BLaER1 treated with 17β-estradiol and CSF1 and Interleukin-3, amounts not matched to agents 10 nM and 100 nM (cell line): ENCODE results near the gene ANK3.

Experiments used
- H3K27ac ChIP-seq, 11 experiments: shearing (Covaris generic); formaldehyde crosslinking; 2 replicates each; pipeline ENCODE4 v1.8.1; 2022
- H3K27me3 ChIP-seq, 11 experiments: shearing (Covaris generic); formaldehyde crosslinking; 2 replicates each; pipeline ENCODE4 v1.8.1; 2022
- H3K36me3 ChIP-seq, 11 experiments: shearing (Covaris generic); formaldehyde crosslinking; 2 replicates each; pipeline ENCODE4 v1.8.1; 2022
- H3K4me1 ChIP-seq, 10 experiments: shearing (Covaris generic); formaldehyde crosslinking; 2 replicates each; pipeline ENCODE4 v1.8.1; 2022
- H3K4me2 ChIP-seq, 11 experiments: shearing (Covaris generic); formaldehyde crosslinking; 2 replicates each; pipeline ENCODE4 v1.8.1; 2022
- H3K4me3 ChIP-seq, 10 experiments: shearing (Covaris generic); formaldehyde crosslinking; 2 replicates each; pipeline ENCODE4 v1.8.1; 2022
- H3K9ac ChIP-seq, 11 experiments: shearing (Covaris generic); formaldehyde crosslinking; 2 replicates each; pipeline ENCODE4 v1.8.1; 2022
- H3K9me3 ChIP-seq, 11 experiments: shearing (Covaris generic); formaldehyde crosslinking; replicated peaks in 1 of 11; 2 replicates each; pipeline ENCODE4 v1.8.1; 2022
- H4K20me1 ChIP-seq, 11 experiments: shearing (Covaris generic); formaldehyde crosslinking; 2 replicates each; pipeline ENCODE4 v1.8.1; 2022
- Cebpa-rat ChIP-seq, 11 experiments: shearing (Covaris generic); IDR thresholded peaks; 2 replicates each; pipeline ENCODE4 v1.8.1; 2022

The ANK3 gene

GRCh38 chr10:60375293-60376004 is 14.2 kb downstream of the ANK3 start:
- H4K20me1 ChIP-seq, result no peaks in the 10 kb centered on the region
- H3K4me1 ChIP-seq, result peaks cover 0 to 28% (median 0%) of the 10 kb centered on the region in 10 experiments; a peak in 8 of 20 replicates
- H3K27me3 ChIP-seq, result no peaks in the 10 kb centered on the region
- H3K4me3 ChIP-seq, result no peak overlapping the region
- peak overlapping the region in 3 of 11 experiments; percentile 42 to 80 (median 78); a peak in 5 of 22 replicates for H3K27ac ChIP-seq
- no peaks in the 10 kb centered on the region for H3K36me3 ChIP-seq
- TF ChIP-seq Cebpa-rat (IDR thresholded peaks at IDR 0.05), result no peak
- H3K4me2 ChIP-seq, result peak overlapping the region in 4 of 11 experiments; percentile 11 to 85 (median 70); a peak in 8 of 22 replicates
- no peaks in the 10 kb centered on the region for H3K9me3 ChIP-seq
- H3K9ac ChIP-seq, result peak overlapping the region in 2 of 11 experiments; percentile 36 to 48; a peak in 2 of 22 replicates

- no peaks in the 10 kb centered on the region for H4K20me1 ChIP-seq
- H3K9ac ChIP-seq, result peak overlapping the region in 2 of 11 experiments; percentile 36 to 48; a peak in 2 of 22 replicates
- peak overlapping the region in 3 of 11 experiments; percentile 42 to 80 (median 78); a peak in 5 of 22 replicates for H3K27ac ChIP-seq
- no peaks in the 10 kb centered on the region for H3K36me3 ChIP-seq
- peaks cover 0 to 28% (median 0%) of the 10 kb centered on the region in 10 experiments; a peak in 8 of 20 replicates for H3K4me1 ChIP-seq
- peak overlapping the region in 4 of 11 experiments; percentile 11 to 85 (median 70); a peak in 8 of 22 replicates for H3K4me2 ChIP-seq
- H3K27me3 ChIP-seq, result no peaks in the 10 kb centered on the region
- H3K4me3 ChIP-seq, result no peak overlapping the region
- no peaks in the 10 kb centered on the region for H3K9me3 ChIP-seq
- TF ChIP-seq Cebpa-rat (IDR thresholded peaks at IDR 0.05), result no peak
These were observed 14.8 kb downstream of the ANK3 start for GRCh38 chr10:60374836-60375235.

- H3K9ac ChIP-seq, result no peak overlapping the region
- H3K36me3 ChIP-seq, result no peaks in the 10 kb centered on the region
- H3K4me1 ChIP-seq, result peaks cover 0 to 28% (median 0%) of the 10 kb centered on the region in 10 experiments; a peak in 8 of 20 replicates
- no peaks in the 10 kb centered on the region for H4K20me1 ChIP-seq
- no peak overlapping the region for H3K4me3 ChIP-seq
- no peak overlapping the region for H3K4me2 ChIP-seq
- no peaks in the 10 kb centered on the region for H3K9me3 ChIP-seq
- TF ChIP-seq Cebpa-rat (IDR thresholded peaks at IDR 0.05), result no peak
- no peaks in the 10 kb centered on the region for H3K27me3 ChIP-seq
- H3K27ac ChIP-seq, result no peak overlapping the region
These were observed 17.2 kb downstream of the ANK3 start for GRCh38 chr10:60372436-60372835.

GRCh38 chr10:60369547-60369930 is 20.1 kb downstream of the ANK3 start:
- Histone ChIP-seq H3K4me1 (peaks cover 0 to 11% (median 0%) of the 10 kb centered on the region in 10 experiments; a peak in 7 of 20 replicates), H3K4me2 (no peak overlapping the region), H4K20me1 (no peaks in the 10 kb centered on the region), H3K4me3 (no peak overlapping the region), H3K27ac (no peak overlapping the region), H3K9me3 (no peaks in the 10 kb centered on the region), H3K36me3 (no peaks in the 10 kb centered on the region), H3K27me3 (no peaks in the 10 kb centered on the region), H3K9ac (no peak overlapping the region)
- no peak for TF ChIP-seq Cebpa-rat (IDR thresholded peaks at IDR 0.05)

- Histone ChIP-seq H3K9me3 (no peaks in the 10 kb centered on the region), H3K4me2 (no peak overlapping the region), H4K20me1 (no peaks in the 10 kb centered on the region), H3K27ac (no peak overlapping the region), H3K27me3 (no peaks in the 10 kb centered on the region), H3K4me3 (no peak overlapping the region), H3K36me3 (no peaks in the 10 kb centered on the region), H3K4me1 (peaks cover 0 to 6% (median 0%) of the 10 kb centered on the region in 10 experiments; a peak in 6 of 20 replicates), H3K9ac (no peak overlapping the region)
- no peak for TF ChIP-seq Cebpa-rat (IDR thresholded peaks at IDR 0.05)
These were observed 20.7 kb downstream of the ANK3 start for GRCh38 chr10:60368875-60369546.

GRCh38 chr10:60367901-60368300 is 21.8 kb downstream of the ANK3 start:
- Histone ChIP-seq H3K27ac (no peak overlapping the region), H3K36me3 (no peaks in the 10 kb centered on the region), H3K4me3 (no peak overlapping the region), H3K4me2 (no peak overlapping the region), H3K27me3 (no peaks in the 10 kb centered on the region), H3K4me1 (no peaks in the 10 kb centered on the region), H4K20me1 (no peaks in the 10 kb centered on the region), H3K9me3 (no peaks in the 10 kb centered on the region), H3K9ac (no peak overlapping the region)
- TF ChIP-seq Cebpa-rat (IDR thresholded peaks at IDR 0.05), result no peak

GRCh38 chr10:60367431-60367830 is 22.2 kb downstream of the ANK3 start:
- no peak for TF ChIP-seq Cebpa-rat (IDR thresholded peaks at IDR 0.05)
- Histone ChIP-seq H3K4me3 (no peak overlapping the region), H3K4me1 (no peaks in the 10 kb centered on the region), H3K36me3 (no peaks in the 10 kb centered on the region), H3K27me3 (no peaks in the 10 kb centered on the region), H3K27ac (no peak overlapping the region), H3K9ac (no peak overlapping the region), H3K4me2 (no peak overlapping the region), H3K9me3 (no peaks in the 10 kb centered on the region), H4K20me1 (no peaks in the 10 kb centered on the region)

GRCh38 chr10:60367024-60367423 is 22.7 kb downstream of the ANK3 start:
- no peak overlapping the region for H3K9ac ChIP-seq
- H3K4me3 ChIP-seq, result no peak overlapping the region
- H3K27me3 ChIP-seq, result no peaks in the 10 kb centered on the region
- H3K9me3 ChIP-seq, result no peaks in the 10 kb centered on the region
- no peak for TF ChIP-seq Cebpa-rat (IDR thresholded peaks at IDR 0.05)
- no peaks in the 10 kb centered on the region for H3K4me1 ChIP-seq
- H3K36me3 ChIP-seq, result no peaks in the 10 kb centered on the region
- H3K27ac ChIP-seq, result no peak overlapping the region
- no peak overlapping the region for H3K4me2 ChIP-seq
- no peaks in the 10 kb centered on the region for H4K20me1 ChIP-seq

- no peaks in the 10 kb centered on the region for H3K27me3 ChIP-seq
- no peaks in the 10 kb centered on the region for H4K20me1 ChIP-seq
- no peaks in the 10 kb centered on the region for H3K36me3 ChIP-seq
- H3K27ac ChIP-seq, result no peak overlapping the region
- H3K9ac ChIP-seq, result no peak overlapping the region
- H3K9me3 ChIP-seq, result no peaks in the 10 kb centered on the region
- H3K4me3 ChIP-seq, result no peak overlapping the region
- H3K4me2 ChIP-seq, result no peak overlapping the region
- no peak for TF ChIP-seq Cebpa-rat (IDR thresholded peaks at IDR 0.05)
- no peaks in the 10 kb centered on the region for H3K4me1 ChIP-seq
These were observed 26.5 kb downstream of the ANK3 start for GRCh38 chr10:60363187-60363586.
